Stimulated activated CD8-positive, alpha-beta memory T cell treated with anti-CD3 and anti-CD28 coated beads, Interleukin-2, amount 100 ng/mL, for 1 hour (primary cell): ENCODE data around the gene PEAK3.

ENCODE experiments used
- DNase-seq, 2 donors: peaks; one replicate each; pipeline ENCODE4 v3.0.0-alpha.2; 2020; ENCODE audit warnings: low read depth in 2 of 2

Gene PEAK3

DNA sequence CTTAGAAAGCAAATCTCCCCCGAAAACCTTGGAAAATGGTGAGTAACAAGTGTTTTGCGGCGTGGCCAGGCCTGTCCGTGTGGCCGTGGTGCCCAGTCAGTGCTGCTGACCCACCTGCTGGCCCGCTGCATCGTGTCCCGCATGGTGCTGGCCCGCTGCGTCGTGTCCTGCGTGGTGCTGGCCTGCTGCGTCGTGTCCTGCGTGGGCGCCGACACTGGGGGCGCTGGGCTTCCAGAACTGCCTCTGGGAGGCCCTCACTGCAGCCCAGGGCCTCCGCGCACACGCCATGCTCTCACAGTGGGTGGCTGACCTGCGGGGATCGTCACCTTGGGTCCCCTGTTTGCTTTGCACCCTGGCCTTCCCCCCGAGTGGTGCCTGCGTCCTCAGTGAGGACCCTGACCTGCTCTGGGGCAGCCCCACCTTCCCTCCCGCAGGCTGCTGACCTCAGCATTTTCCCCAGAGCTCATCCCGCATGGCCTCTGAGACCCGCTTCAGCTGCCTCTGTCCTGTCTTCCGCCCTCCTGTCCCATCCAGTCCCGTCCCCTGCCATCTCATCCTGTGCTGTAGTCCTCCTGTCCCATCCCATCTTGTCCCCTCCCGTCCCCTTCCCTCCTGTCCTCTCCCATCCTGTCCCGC lies 56.4 kb downstream of the PEAK3 start:
- DNase-seq = no peak

DNA sequence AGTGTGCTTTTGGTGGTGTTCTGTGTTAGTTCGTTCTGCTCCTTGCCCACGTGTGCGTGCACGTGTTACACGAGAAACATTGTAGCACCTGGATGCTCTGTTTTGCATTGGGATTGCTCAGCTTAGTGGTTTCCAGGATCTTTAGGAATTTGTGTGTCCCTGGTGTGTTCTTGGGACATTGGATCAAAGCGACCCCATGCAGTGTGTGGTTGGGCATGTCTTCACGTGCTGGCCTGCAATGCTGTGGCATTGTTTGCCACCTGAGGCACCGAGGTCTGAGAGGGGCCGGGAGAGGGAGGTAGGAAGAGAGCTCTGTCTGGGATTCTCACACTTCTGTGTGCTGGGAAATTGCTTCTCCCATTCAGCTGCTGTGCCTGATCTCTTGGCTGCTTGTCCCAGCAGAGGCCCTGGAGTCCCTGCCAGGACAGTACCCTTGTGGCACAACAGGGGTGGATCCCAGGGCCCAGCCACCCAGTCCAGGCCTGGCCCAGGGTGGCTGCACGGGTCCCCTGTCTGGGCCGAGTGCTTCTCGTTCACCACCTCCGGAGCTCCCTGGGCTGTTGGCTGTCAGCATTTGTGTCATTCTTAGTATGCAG lies 57.1 kb downstream of the PEAK3 start:
- DNase-seq = no peak
